ENCODE data around the gene PIK3R5.

Gene PIK3R5

GRCh38 chr17:8844229-8845218 lies 121.0 kb downstream of the PIK3R5 start:
- no peak for TF ChIP-seq TAF1 (IDR thresholded peaks at IDR 0.05; ENCODE audit: low read depth)
- no peak for TF ChIP-seq FOXM1 (IDR thresholded peaks at IDR 0.05; ENCODE audit: borderline replicate concordance, low read depth)
- no peak for TF ChIP-seq NFIC (IDR thresholded peaks at IDR 0.05)
- no peak for TF ChIP-seq CREB1 (IDR thresholded peaks at IDR 0.05; ENCODE audit: low read depth)
- TF ChIP-seq EP300 (IDR thresholded peaks at IDR 0.05; ENCODE audit: borderline replicate concordance) = no peak
- TF ChIP-seq ZBTB7A (IDR thresholded peaks at IDR 0.05; ENCODE audit: low read depth) = no peak
- TF ChIP-seq CEBPB (IDR thresholded peaks at IDR 0.05) = no peak
- TF ChIP-seq EGR1 (IDR thresholded peaks at IDR 0.05) = no peak
- TF ChIP-seq MAX (IDR thresholded peaks at IDR 0.05) = no peak
- no peak for TF ChIP-seq RAD21 (IDR thresholded peaks at IDR 0.05; ENCODE audit: low read depth)
- no peak for TF ChIP-seq TEAD4 (IDR thresholded peaks at IDR 0.05)
- TF ChIP-seq YY1 (IDR thresholded peaks at IDR 0.05; ENCODE audit: low read depth) = no peak
- TF ChIP-seq REST (IDR thresholded peaks at IDR 0.05; ENCODE audit: low read depth) = no peak
- no peak for TF ChIP-seq TCF12 (IDR thresholded peaks at IDR 0.05; ENCODE audit: low read depth)
- TF ChIP-seq USF1 (IDR thresholded peaks at IDR 0.05) = no peak

- TF ChIP-seq EP300 (IDR thresholded peaks at IDR 0.05; ENCODE audit: borderline replicate concordance) (no peak), REST (IDR thresholded peaks at IDR 0.05; ENCODE audit: low read depth) (no peak), CREB1 (IDR thresholded peaks at IDR 0.05; ENCODE audit: low read depth) (no peak), YY1 (IDR thresholded peaks at IDR 0.05; ENCODE audit: low read depth) (no peak), TEAD4 (IDR thresholded peaks at IDR 0.05) (no peak), ZBTB7A (IDR thresholded peaks at IDR 0.05; ENCODE audit: low read depth) (no peak), TCF12 (IDR thresholded peaks at IDR 0.05; ENCODE audit: low read depth) (no peak), FOXM1 (IDR thresholded peaks at IDR 0.05; ENCODE audit: borderline replicate concordance, low read depth) (no peak), TAF1 (IDR thresholded peaks at IDR 0.05; ENCODE audit: low read depth) (no peak), NFIC (IDR thresholded peaks at IDR 0.05) (no peak), RAD21 (IDR thresholded peaks at IDR 0.05; ENCODE audit: low read depth) (no peak), CEBPB (IDR thresholded peaks at IDR 0.05) (no peak), MAX (IDR thresholded peaks at IDR 0.05) (no peak), USF1 (IDR thresholded peaks at IDR 0.05) (no peak), EGR1 (IDR thresholded peaks at IDR 0.05) (no peak)
These were observed 122.2 kb downstream of the PIK3R5 start for GRCh38 chr17:8843344-8843743.

- TF ChIP-seq EGR1 (IDR thresholded peaks at IDR 0.05) (no peak), ZBTB7A (IDR thresholded peaks at IDR 0.05; ENCODE audit: low read depth) (no peak), EP300 (IDR thresholded peaks at IDR 0.05; ENCODE audit: borderline replicate concordance) (no peak), REST (IDR thresholded peaks at IDR 0.05; ENCODE audit: low read depth) (no peak), MAX (IDR thresholded peaks at IDR 0.05) (no peak), NFIC (IDR thresholded peaks at IDR 0.05) (no peak), TCF12 (IDR thresholded peaks at IDR 0.05; ENCODE audit: low read depth) (no peak), USF1 (IDR thresholded peaks at IDR 0.05) (no peak), CEBPB (IDR thresholded peaks at IDR 0.05) (no peak), TAF1 (IDR thresholded peaks at IDR 0.05; ENCODE audit: low read depth) (no peak), TEAD4 (IDR thresholded peaks at IDR 0.05) (no peak), RAD21 (IDR thresholded peaks at IDR 0.05; ENCODE audit: low read depth) (no peak), YY1 (IDR thresholded peaks at IDR 0.05; ENCODE audit: low read depth) (no peak), CREB1 (IDR thresholded peaks at IDR 0.05; ENCODE audit: low read depth) (no peak), FOXM1 (IDR thresholded peaks at IDR 0.05; ENCODE audit: borderline replicate concordance, low read depth) (no peak)
These were observed 123.7 kb downstream of the PIK3R5 start for GRCh38 chr17:8841844-8842243.

Data from Ishikawa (cell line).